Activated CD4-positive, alpha-beta T cell treated with anti-CD3 and anti-CD28 coated beads, Interleukin-2, Interleukin-6, amounts not matched to agents 100 ng/mL and 50 ng/mL, durations not matched to agents 16 hours and 8 hours (primary cell): ENCODE measurements around the gene MARK1.
"Not testable (repeated sequence)": the region's sequence is repeated elsewhere in the genome, so short reads cannot be mapped to it uniquely, and the experiment has no call there.

ENCODE experiments used
- DNase-seq: peaks from one replicate; pipeline ENCODE4 v3.0.0-alpha.2; 2020

The MARK1 gene

GRCh38 chr1:220529521-220530020, 1.6 kb downstream of the MARK1 start:
- DNase-seq, result no peak

GRCh38 chr1:220533504-220534109, 5.7 kb downstream of the MARK1 start:
- DNase-seq, result no peak

GRCh38 chr1:220544901-220545303, 17.0 kb downstream of the MARK1 start:
- DNase-seq, result no peak

GRCh38 chr1:220550811-220551399, 23.0 kb downstream of the MARK1 start:
- no peak for DNase-seq

- DNase-seq, result no peak
These were observed 23.8 kb downstream of the MARK1 start for GRCh38 chr1:220551718-220552117.

- no peak for DNase-seq
These were observed 24.8 kb downstream of the MARK1 start for GRCh38 chr1:220552672-220553260.

GRCh38 chr1:220556641-220557040, 28.7 kb downstream of the MARK1 start:
- DNase-seq, result no peak

GRCh38 chr1:220563564-220563963, 35.6 kb downstream of the MARK1 start:
- DNase-seq, result no peak

GRCh38 chr1:220564216-220564615, 36.3 kb downstream of the MARK1 start:
- DNase-seq, result no peak

- no peak for DNase-seq
These were observed 37.7 kb downstream of the MARK1 start for GRCh38 chr1:220565670-220566069.

- no peak for DNase-seq
These were observed 38.9 kb downstream of the MARK1 start for GRCh38 chr1:220566869-220567268.

- no peak for DNase-seq
These were observed 44.5 kb downstream of the MARK1 start for GRCh38 chr1:220572416-220572815.

GRCh38 chr1:220573836-220574235, 45.9 kb downstream of the MARK1 start:
- no peak for DNase-seq

GRCh38 chr1:220575718-220576497, 48.0 kb downstream of the MARK1 start:
- no peak for DNase-seq

- no peak for DNase-seq
These were observed 50.0 kb downstream of the MARK1 start for GRCh38 chr1:220577926-220578325.

- no peak for DNase-seq
These were observed 51.4 kb downstream of the MARK1 start for GRCh38 chr1:220579317-220579716.

GRCh38 chr1:220592714-220593113, 64.8 kb downstream of the MARK1 start:
- no peak for DNase-seq

GRCh38 chr1:220594356-220594755, 66.4 kb downstream of the MARK1 start:
- no peak for DNase-seq

GRCh38 chr1:220595179-220595578, 67.2 kb downstream of the MARK1 start:
- DNase-seq, result no peak

- no peak for DNase-seq
These were observed 77.0 kb downstream of the MARK1 start for GRCh38 chr1:220604926-220605325.

GRCh38 chr1:220605651-220606050, 77.7 kb downstream of the MARK1 start:
- not testable (repeated sequence) for DNase-seq

GRCh38 chr1:220611100-220611499, 83.2 kb downstream of the MARK1 start:
- not testable (repeated sequence) for DNase-seq

- DNase-seq, result no peak
These were observed 88.9 kb downstream of the MARK1 start for GRCh38 chr1:220616836-220617235.

GRCh38 chr1:220628431-220628830, 100.5 kb downstream of the MARK1 start:
- DNase-seq, result no peak
